ENCODE data around the gene RRAGB.
"Not testable (repeated sequence)": the region's sequence is repeated elsewhere in the genome, so short reads cannot be mapped to it uniquely, and the experiment has no call there.

Gene RRAGB, protein sequence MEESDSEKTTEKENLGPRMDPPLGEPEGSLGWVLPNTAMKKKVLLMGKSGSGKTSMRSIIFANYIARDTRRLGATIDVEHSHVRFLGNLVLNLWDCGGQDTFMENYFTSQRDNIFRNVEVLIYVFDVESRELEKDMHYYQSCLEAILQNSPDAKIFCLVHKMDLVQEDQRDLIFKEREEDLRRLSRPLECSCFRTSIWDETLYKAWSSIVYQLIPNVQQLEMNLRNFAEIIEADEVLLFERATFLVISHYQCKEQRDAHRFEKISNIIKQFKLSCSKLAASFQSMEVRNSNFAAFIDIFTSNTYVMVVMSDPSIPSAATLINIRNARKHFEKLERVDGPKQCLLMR

DNA sequence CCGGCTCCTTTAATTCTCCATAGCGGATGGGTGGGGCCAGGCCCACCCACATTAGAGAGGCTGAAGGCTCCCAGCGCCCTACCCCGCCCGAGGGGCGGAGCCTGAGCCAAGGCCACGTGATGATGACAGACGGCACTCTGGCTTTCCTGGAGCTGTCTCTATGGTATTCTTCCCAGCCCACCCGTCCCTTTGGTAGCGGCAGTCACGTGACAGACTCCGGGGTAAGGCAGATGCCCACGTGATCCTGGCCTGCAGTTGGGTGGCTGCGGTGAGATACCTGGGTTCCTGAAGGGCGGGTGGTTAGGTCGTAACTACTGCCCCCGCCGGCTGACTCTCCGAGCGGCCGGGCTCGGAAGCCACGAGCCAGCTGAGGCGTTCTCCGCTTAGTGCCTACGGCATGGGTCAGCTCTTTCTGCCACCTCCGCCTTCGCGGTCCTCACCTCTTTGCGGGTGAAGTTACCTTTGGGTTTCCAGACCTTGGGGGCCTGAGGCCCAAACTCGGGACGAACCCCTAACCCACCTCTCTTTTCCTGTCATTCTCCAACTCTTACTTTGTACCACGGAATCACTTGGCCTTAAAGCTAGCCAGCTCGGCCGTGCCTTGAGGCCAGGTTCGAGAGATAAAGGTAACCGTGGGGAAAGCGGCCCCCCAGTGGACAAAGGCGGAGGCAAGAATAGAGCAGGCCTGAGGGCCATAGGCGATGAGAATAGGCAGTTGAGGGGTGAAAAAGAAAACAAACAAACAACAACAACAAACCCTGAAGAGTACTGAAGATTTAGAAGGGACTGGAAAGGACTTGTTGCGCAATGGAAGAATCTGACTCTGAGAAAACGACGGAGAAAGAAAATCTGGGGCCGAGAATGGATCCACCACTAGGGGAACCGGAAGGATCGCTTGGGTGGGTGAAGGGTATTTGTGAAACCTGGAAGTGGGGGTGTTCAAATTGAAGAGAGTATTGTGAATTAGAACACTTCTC is at the start of gene RRAGB:
RRAGB (plus strand) TSS at position 229 of the 977 bp plus-strand sequence; CDS start at position 808, 579 bp downstream.
- DNase-seq (ENCODE audit: low read depth): peak; percentile 95

DNA sequence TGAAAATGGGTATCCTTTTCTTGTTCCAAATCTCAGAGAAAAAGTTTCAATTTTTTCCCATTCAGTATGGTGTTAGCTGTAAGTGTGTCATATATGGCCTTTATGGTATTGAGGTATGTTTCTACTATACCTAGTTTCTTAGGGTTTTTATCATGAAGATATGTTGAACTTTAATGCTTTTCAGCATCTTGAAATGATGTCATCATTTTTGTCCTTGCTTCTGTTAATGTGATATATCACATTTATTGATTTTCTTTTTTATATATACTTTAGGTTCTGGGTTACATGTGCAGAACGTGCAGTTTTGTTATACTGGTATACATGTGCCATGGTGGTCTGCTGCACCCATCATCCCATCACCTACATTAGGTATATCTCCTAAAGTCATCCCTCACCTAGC is 49.5 kb upstream of the RRAGB start:
- DNase-seq (ENCODE audit: low read depth): no peak

DNA sequence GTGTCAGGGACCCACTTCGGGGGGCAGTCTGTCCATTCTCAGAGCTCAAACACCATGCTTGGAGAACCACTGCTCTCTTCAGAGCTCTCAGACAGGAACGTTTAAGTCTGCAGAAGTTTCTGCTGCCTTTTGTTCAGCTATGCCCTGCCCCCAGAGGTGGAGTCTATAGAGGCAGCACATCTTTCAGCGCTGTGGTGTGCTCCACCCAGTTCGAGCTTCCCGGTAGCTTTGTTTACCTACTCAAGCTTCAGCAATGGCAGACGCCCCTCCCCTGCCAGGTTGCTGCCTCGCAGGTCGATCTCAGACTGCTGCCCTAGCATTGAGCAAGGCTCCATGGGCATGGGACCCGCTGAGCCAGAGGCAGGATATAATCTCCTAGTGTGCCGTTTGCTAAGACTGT is 29.0 kb upstream of the RRAGB start:
- not testable (repeated sequence) for DNase-seq (ENCODE audit: low read depth)

DNA sequence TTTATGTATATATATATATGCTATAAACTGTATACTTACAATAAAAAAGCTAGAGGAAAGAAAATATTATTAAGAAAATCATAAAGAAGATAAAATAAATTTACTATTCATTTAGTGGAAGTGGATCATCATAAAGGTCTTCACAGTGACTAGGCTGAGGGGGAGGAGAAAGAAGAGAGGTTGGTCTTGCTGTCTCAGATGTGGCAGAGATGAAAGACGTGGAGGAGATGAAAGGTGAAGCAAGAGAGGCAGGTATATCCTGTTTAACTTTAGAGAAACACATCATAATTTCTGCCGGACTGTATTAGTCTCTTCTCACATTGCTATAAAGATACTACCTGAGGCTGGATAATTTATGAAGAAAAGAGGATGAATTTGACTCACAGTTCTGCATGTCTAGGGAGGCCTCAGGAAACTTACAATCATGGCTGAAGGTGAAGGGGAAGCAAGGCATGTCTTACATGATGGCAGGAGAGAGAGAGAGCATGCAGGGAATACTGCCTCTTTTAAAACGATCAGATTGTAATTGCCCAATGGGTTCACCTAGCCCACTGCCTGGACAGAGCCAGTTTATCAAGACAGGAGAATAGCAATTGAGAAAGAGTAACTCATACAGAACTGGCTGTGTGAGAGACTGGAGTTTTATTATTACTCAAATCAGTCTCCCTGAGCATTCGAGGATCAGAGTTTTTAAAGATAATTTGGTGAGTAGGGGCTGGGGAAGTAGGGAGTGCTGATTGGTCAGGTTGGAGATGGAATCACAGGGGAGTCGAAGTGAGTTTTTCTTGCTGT is 22.1 kb upstream of the RRAGB start:
- no peak for DNase-seq (ENCODE audit: low read depth)

DNA sequence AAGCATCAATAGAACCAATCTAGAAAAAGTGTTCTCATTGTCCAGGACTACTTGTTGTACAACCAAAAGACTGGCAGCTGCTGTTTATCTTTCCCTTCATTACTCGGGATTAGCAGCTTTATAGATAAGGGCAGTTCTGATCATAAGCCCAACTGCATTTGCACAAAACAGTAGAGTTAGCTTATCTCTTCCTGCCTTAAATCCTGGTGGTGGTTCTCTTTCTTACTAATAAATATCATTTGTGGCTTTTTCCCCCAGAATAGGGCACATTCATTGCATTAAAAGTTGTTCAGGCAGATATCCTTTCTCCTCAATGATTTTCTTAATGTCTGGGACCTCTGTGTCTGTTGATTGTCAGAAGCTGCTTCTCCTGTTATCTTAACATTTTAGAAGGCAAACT is 20.2 kb upstream of the RRAGB start:
- DNase-seq (ENCODE audit: low read depth): no peak

DNA sequence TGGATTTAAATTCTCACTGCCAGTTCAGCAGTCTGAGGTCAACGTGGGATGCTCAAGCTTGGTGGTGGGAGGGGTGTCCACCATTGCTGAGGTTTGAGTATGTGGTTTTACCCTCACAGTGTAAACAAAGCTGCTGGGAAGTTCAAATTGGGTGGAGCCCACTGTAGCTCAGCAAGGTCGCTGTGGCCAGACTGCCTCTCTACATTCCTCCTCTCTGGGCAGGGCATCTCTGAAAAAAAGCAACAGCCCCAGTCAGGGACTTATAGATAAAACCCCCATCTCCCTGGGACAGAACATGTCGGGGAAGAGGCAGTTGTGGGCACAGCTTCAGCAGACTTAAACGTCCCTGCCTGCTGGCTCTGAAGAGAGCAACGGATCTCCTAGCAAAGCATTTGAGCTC is 14.9 kb upstream of the RRAGB start:
- DNase-seq (ENCODE audit: low read depth): no peak

DNA sequence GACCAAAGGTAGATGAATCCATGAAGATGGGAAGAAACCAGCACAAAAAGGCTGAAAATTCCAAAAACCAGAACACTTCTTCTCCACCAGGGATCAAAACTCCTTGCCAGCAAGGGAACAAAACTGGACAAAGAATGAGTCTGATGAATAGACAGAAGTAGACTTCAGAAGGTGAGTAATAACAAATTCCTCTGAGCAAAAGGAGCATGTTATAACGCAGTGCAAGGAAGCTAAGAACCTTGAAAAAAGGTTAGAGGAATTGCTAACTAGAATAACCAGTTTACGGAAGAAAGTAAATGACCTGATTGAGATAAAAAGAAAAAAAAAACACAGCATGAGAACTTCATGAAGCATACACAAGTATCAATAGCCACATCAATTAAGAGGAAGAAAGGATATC is 14.1 kb upstream of the RRAGB start:
- DNase-seq (ENCODE audit: low read depth): not testable (repeated sequence)

DNA sequence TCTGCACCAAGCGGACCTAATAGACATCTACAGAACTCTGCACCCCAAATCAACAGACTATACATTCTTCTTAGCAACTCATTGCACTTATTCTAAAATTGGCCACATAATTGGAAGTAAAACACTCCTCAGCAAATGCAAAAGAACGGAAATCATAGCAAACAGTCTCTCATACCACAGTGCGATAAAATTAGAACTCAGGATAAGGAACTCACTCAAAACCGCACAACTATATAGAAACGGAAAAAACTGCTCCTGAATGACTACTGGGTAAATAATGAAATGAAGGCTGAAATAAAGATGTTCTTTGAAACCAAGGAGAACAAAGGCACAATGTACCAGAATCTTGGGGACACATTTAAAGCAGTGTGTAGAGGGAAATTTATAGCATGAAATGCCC is 12.5 kb upstream of the RRAGB start:
- not testable (repeated sequence) for DNase-seq (ENCODE audit: low read depth)

DNA sequence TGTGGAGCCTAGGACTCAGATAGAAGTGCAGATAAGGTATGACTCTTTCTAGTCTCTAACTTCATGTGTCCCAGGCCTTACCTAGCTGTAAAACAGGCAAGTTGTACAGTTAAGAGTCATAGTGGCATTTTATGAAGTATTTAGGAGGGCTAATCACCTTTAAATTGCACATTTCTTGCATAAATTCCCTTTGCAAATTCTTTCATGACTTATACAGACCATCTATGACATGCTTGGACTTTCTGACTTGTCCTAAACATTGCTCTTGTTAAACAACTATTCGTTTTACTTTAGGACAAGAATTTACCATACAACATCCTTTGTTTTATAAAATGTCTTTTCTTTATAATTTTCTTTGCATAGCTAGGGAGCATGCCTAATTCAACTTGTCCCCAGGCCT is 7.8 kb upstream of the RRAGB start:
- DNase-seq (ENCODE audit: low read depth): peak; percentile 3

DNA sequence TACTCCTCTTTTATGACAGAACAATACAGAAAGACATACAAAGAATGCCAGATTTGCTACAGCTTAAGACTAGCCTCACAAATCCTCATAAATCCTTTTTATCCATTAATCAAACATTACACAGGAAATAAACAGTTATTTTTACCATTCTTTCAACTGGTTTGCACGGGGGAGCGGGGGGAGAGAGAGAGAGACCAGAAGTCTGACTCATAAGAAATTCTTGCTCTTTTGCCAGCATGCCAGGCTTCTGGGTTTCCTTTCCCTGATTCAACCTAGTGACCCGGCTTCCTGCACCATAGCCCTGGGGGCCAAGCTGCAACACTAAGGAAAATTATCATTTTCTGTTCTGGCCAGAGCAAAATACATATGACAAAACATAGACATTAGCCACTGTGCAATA is 6.8 kb upstream of the RRAGB start:
- DNase-seq (ENCODE audit: low read depth): peak; percentile 86

DNA sequence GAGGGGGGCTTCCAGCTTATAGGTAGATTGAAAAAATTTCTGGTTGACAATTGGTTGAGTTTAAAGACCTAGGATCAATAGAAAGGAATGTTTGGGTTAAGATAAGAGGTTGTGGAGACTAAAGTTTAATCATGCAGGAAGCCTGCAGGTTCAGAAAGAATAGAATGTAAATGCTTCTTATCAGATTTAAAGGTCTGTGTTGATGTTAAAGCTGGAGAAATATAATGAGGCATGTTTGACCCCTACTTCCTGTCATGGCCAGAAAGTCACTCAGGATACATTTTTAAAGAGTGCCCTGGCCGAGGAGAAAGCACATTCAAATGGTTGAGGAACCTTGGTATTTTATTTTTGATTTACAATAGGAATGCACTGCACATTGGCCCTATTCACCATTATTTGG is 3.9 kb upstream of the RRAGB start:
- DNase-seq (ENCODE audit: low read depth): peak; percentile 4

DNA sequence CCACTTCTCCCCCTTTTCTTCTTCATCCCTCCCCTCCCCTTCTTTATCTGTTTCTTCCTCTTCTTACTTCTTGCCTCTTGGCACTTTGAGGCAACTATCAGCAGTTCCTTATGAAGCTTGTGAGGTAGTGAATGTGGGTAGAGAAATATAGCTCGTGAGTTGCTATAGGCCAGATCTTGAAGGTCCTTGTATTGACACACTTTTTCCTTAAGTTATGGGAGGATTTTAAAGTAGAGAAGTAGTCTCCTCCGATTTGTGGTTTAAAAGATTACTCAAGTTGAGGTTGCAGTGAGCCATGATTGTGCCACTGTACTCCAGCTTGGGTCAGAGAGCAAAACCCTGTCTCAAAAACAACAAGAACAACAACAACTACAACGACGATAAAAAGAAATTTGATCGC is 3.4 kb upstream of the RRAGB start:
- DNase-seq (ENCODE audit: low read depth): no peak

DNA sequence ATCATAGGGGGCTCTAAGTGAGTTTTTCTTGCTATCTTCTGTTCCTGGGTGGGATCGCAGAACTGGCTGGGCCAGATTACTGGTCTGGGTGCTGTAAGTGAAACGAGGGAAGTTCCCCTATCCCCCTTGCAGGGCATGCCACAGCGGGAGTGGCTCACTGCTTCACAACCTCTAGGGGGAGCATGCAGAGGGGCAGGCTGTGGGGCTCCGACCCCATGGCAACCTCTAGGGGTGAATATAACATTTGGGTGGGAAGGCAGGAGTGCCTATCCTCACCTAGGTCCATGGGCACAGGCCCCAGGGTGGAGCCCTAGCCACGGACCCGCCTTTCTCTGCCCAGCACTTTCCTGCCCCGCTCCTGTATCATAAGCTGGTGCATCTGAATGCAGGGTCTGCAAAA is 1.7 kb upstream of the RRAGB start:
- no peak for DNase-seq (ENCODE audit: low read depth)

DNA sequence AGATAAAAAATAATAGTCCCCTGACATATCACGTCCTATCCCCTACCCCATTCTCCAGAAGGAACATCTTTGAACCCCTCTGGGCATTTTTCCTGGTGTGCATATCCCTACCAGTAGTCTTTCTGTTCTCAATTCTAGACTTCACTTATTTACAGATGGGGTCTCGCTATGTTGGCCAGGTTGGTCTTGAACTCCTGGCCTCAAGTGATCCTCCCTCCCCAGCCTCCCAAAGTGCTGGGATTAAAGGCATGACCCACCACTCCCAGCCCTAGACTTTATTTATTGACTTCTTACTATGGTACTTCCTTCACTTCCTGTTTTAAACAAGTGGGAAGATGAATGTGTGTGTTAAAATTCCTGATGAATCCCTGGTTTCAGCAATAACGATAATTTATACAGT is 612 bp upstream of the RRAGB start:
- DNase-seq (ENCODE audit: low read depth): no peak

DNA sequence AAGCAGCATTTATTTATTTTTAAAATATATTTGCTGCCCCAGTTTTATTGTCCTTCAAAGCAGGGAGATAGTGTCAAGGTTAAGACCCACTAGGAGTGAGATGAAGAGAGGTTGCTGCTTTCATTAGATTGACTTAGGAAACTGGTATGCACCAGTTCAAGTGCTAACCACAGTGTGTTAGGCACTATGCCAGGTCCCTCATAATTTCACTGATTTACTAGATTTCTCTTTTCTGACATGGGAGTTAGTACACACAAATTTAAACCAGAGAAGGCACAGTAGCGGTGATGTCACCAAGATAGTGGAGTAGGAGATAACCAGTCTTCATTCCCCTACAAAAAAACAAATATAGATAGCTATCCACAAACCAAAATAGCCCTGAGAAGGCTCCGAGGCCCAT is 14.3 kb downstream of the RRAGB start:
- DNase-seq (ENCODE audit: low read depth): peak; percentile 25

DNA sequence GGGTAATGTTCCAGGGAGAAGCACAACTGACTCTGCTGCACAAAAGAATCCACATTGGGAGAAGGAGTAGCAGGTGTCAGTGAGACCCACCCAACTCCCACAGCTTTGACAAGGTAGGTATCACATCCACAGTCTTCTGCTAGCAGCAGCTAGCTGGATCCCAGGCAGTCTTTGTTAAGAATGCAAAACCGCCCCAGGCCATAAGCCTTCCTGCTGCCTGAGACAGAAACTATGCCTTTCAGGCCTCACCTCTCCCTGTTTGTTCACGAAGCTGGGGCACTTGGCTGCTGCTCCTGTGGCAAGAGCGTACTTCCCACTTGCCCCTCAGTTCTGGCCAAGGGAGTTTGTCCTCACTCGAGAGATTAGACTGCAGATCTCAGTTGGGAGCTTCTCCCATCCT is 21.4 kb downstream of the RRAGB start:
- no peak for DNase-seq (ENCODE audit: low read depth)

DNA sequence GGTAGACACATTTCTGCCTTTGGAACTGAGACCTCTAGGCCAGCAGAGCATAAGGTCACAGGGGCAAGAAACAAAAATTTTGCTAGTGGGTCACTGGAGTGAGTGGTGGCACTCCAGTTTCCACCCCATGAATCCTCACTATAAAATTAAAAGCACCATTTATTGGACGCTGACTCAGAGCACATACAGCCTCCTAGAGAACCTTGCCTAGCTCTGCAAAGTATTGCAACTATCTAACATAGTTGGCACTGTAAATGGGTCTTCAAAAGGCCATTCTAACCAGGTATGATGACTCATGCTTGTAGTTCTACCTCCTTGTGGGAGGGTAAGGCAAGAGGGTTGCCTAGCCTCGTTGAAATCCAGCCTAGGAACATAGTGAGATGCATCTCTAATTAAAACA is 25.1 kb downstream of the RRAGB start:
- DNase-seq (ENCODE audit: low read depth): no peak

DNA sequence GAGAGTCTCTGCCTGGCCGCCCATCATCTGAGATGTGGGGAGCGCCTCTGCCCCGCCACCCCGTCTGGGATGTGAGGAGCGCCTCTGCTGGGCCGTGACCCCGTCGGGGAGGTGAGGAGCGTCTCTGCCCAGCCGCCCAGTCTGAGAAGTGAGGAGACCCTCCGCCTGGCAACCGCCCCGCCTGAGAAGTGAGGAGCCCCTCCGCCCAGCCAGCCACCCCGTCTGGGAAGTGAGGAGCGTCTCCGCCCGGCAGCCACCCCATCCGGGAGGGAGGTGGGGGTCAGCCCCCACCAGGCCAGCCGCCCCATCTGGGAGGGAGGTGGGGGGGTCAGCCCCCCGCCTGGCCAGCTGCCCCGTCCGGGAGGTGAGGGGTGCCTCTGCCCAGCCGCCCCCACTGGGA is 30.9 kb downstream of the RRAGB start:
- not testable (repeated sequence) for DNase-seq (ENCODE audit: low read depth)

DNA sequence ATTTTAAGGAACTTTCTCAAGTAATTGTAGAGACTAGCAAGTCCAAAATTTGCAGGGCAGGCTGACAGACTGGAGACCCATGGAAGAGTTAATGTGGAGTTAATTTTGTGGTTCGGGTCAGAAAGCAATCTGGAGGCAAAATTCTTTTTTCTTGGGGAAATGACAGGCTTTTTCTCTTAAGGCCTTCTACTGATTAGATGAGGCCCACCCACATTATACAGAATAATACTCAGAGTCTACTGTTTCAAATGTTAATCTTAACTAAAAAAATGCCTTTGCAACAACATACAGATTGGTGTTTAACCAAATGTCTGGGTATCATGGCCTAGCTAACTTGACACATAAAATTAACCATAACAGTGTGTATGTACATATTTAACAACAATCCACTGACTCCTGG is 32.7 kb downstream of the RRAGB start:
- DNase-seq (ENCODE audit: low read depth): no peak

DNA sequence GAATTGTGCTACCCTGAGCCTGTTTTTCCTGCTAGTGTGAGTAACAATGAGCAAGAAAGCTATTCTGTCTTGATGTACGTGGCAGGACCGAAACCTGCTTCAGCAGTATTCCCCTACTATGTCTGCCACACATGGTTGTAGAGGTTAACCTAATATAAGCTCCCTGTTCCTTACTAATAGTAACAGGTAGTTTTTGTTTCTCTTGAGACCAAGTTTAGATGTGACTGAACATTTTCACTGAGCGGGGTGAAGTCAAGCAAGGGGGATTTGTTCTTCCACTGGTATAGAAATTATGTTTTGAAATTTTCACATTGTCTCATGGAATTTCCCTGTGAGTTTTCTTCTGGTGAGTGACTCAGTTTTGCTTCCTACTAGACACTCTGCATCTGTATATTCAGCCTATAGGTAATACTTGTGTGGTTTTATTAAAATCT is 37.3 kb downstream of the RRAGB start:
- no peak for DNase-seq (ENCODE audit: low read depth)

DNA sequence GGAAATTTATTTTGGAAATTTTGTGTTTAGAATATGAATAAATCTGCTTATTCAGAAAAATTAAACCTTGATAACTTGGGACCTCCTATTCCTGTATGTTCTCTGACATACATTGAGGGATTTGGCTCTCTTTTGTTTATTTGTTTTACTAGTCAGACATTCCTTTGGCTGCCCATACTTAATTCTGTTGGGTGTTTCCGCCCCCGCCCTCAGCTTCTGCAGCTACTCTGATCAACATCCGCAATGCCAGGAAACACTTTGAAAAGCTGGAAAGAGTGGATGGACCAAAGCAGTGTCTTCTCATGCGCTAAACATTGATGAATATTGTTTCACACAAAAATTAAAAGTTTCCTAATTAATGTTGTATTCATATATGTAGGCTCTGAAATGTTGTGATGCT is 40.5 kb downstream of the RRAGB start:
- peak; percentile 35 for DNase-seq (ENCODE audit: low read depth)

DNA sequence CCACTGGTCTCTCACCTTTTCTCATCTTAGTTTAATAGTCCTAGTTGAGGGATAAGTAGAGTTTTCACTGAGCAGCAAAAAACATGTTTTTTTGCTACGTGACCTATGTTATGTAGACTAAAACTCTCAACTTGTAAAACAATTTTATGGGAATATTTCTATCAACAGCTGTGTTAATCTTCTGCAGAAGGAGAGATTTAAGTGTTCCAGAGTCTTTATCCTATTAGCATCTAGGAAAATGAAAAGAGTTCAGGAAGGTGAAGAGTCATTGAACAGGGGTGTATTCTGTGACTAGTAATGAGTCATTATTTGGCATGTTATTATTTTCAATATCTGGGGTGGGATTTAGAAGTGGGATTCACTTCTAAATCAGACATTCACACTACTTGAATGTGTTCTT is 41.9 kb downstream of the RRAGB start:
- no peak for DNase-seq (ENCODE audit: low read depth)

Data from EH (cell line).